BJ (cell line): ENCODE results near the gene SIRT1. TPM values are rescaled to one million over a fixed set of nuclear protein-coding genes. Genes with fewer than 3 reads are reported as not detected.

ENCODE experiments used
- CTCF ChIA-PET: fragments of 350-600 bp; formaldehyde crosslinking; extraction: SDS; loops from one replicate; lab custom pipeline; 2021; ENCODE audit warnings: antibody characterized with exemption, inconsistent platforms; lab: Yijun Ruan, JAX
- POLR2A ChIA-PET: fragments of 300-600 bp; sonication (Branson Sonifier 250); formaldehyde crosslinking; extraction: SDS; loops from one replicate; lab custom pipeline; 2021; ENCODE audit warnings: antibody characterized with exemption; lab: Charles Lee
- DNase-seq: peaks from one replicate; pipeline ENCODE4 v3.0.0-alpha.2; 2011; ENCODE audit warnings: low read depth
- H3K27me3 ChIP-seq: 2 replicates; pipeline ENCODE4 v1.6.0; 2011; ENCODE audit warnings: low read length; ENCODE audit not compliant: control insufficient read depth, insufficient read depth
- H3K36me3 ChIP-seq: 2 replicates; pipeline ENCODE4 v1.5.1; 2011; ENCODE audit warnings: low read length; ENCODE audit not compliant: control insufficient read depth, insufficient read depth
- H3K4me3 ChIP-seq: 2 replicates; pipeline ENCODE4 v1.5.1; 2011; ENCODE audit warnings: low read depth, mild to moderate bottlenecking, control low read depth, low read length
- polyA plus RNA-seq: library from polyadenylated mRNA; depleted of rRNA; stranded (reverse); fragments of >200 nt; gene quantifications from 2 replicates; pipeline ENCODE4 v1.2.3, GENCODE V29; 2011
- TF ChIP-seq, protein P1 (sequence below): IDR thresholded peaks from 2 replicates; pipeline ENCODE4 v1.5.1; 2011; ENCODE audit warnings: low read depth, mild to moderate bottlenecking, control low read depth, inconsistent platforms, low read length, moderate library complexity; ENCODE audit not compliant: insufficient read depth

SIRT1 gene
- polyA plus RNA-seq, 1 experiment, result 4.8 TPM

DNA sequence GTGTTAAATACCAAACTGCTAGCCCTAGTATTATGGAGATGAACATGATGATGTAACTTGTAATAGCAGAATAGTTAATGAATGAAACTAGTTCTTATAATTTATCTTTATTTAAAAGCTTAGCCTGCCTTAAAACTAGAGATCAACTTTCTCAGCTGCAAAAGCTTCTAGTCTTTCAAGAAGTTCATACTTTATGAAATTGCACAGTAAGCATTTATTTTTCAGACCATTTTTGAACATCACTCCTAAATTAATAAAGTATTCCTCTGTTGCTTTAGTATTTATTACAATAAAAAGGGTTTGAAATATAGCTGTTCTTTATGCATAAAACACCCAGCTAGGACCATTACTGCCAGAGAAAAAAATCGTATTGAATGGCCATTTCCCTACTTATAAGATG lies 33.2 kb downstream of the SIRT1 start:
- no peaks in the 10 kb centered on the region for H3K27me3 ChIP-seq
- POLR2A ChIA-PET, result no interaction called here
- no peak for DNase-seq
- peaks cover 4% of the 10 kb centered on the region for H3K36me3 ChIP-seq
- no peak overlapping the region for H3K4me3 ChIP-seq
- CTCF ChIA-PET, result interaction anchor here (1.3 kb wide), 1 partner anchor 62 kb away, joined by 3 read pairs; no protein-coding TSS in a partner anchor
- TF ChIP-seq, protein P1, sequence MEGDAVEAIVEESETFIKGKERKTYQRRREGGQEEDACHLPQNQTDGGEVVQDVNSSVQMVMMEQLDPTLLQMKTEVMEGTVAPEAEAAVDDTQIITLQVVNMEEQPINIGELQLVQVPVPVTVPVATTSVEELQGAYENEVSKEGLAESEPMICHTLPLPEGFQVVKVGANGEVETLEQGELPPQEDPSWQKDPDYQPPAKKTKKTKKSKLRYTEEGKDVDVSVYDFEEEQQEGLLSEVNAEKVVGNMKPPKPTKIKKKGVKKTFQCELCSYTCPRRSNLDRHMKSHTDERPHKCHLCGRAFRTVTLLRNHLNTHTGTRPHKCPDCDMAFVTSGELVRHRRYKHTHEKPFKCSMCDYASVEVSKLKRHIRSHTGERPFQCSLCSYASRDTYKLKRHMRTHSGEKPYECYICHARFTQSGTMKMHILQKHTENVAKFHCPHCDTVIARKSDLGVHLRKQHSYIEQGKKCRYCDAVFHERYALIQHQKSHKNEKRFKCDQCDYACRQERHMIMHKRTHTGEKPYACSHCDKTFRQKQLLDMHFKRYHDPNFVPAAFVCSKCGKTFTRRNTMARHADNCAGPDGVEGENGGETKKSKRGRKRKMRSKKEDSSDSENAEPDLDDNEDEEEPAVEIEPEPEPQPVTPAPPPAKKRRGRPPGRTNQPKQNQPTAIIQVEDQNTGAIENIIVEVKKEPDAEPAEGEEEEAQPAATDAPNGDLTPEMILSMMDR, result no peak

DNA sequence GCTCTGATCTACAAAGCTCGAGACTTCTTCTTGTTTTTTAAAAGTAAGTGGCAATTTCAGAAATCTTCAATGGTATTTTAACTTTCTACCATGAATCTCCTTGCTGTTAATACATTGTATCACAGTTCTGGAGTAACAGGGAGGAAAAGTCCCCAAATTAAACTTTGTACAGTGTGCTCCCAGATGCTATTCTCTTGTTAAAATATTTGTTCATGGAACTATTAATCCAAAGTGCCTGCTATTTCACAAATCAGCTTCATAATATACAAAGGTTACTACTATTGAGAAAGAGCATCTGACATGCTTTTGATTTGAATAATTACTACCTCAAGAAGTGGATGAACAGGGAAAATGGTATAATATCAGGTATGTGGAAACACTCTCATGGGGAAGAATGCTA lies 36.6 kb downstream of the SIRT1 start:
- POLR2A ChIA-PET, result no interaction called here
- no peak for DNase-seq
- TF ChIP-seq, protein P1, result no peak
- no peak overlapping the region for H3K4me3 ChIP-seq
- no peaks in the 10 kb centered on the region for H3K27me3 ChIP-seq
- H3K36me3 ChIP-seq, result peaks cover 2% of the 10 kb centered on the region
- CTCF ChIA-PET, result interaction anchor here (0.9 kb wide), 1 partner anchor 66 kb away, joined by 3 read pairs; no protein-coding TSS in a partner anchor

DNA sequence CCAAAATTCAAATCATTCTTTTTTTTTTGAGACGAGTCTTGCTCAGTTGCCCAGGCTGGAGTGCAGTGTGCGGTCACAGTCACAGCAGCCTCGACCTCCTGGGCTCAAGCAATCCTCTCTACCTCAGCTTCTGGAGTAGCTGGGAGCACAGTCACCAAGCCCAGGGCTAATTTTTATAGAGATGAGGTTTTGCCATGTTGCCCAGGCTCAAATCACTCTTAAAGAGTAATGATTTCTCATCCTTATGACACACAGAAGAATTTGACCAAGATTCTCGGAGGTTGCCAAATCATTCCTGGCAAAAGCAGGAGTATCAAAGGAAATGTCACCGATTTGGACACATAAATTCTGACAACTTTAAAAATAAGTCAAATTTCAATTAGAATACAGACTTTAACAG lies 39.1 kb downstream of the SIRT1 start:
- H3K36me3 ChIP-seq, result peaks cover 4% of the 10 kb centered on the region
- POLR2A ChIA-PET, result no interaction called here
- no peak for DNase-seq
- H3K27me3 ChIP-seq, result no peaks in the 10 kb centered on the region
- TF ChIP-seq, protein P1, result no peak
- CTCF ChIA-PET, result no interaction called here
- no peak overlapping the region for H3K4me3 ChIP-seq

DNA sequence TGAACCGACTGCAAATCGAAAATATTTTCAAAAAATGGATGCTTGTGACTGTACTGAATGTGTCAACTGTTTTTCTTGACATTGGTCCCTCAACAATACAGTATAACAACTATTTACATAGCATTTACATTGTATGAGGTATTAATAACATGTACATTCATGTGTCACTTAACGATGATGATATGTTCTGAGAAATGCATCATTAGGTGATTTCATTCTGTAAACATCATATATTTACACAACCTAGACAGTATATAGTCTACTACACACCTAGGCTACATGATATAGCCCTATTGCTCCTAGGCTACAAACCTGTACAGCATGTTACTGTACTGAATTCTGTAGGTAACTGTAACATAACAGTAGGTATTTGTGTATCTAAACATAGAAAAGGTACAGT lies 39.7 kb downstream of the SIRT1 start:
- POLR2A ChIA-PET, result no interaction called here
- Histone ChIP-seq H3K4me3 (no peak overlapping the region), H3K27me3 (no peaks in the 10 kb centered on the region), H3K36me3 (peaks cover 3% of the 10 kb centered on the region)
- DNase-seq, result no peak
- TF ChIP-seq, protein P1, result no peak
- CTCF ChIA-PET, result no interaction called here

DNA sequence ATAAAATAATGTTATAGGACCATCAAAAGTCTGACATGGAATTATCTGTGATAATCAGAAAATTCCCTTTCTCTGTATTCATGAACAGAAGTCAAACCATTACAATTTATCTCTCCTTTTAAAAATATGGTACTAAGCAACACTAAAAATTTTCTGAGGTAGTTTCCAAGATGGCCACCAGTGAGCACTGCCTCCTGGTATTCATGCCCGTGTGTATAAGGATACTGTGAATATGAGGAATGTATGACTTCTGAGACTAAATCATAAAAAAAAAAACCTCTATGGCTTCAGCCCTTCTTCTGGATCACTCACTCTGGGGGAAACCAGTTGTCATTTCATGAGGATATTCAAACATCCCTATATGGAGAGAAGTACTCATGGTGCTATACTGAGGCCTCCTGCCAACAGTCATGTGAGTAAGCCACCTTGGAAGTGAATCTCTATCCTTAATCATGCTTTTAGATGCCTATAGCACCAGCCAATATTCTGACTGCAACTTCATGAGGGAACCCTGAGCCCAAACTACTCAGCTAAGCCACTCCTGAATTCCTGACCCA lies 41.1 kb downstream of the SIRT1 start:
- Histone ChIP-seq H3K4me3 (no peak overlapping the region), H3K27me3 (no peaks in the 10 kb centered on the region), H3K36me3 (peaks cover 7% of the 10 kb centered on the region)
- TF ChIP-seq, protein P1, result no peak
- POLR2A ChIA-PET, result no interaction called here
- CTCF ChIA-PET, result interaction anchor here (1.5 kb wide), 1 partner anchor 10 kb away, joined by 3 read pairs; no protein-coding TSS in a partner anchor
- no peak for DNase-seq
